GM12891 (cell line): ENCODE measurements around the gene U2AF2.

ENCODE experiments used
- PAX5 ChIP-seq: IDR thresholded peaks from 2 replicates; pipeline ENCODE4 v1.6.1; 2011; ENCODE audit warnings: low read length, moderate library complexity, mild to moderate bottlenecking; ENCODE audit not compliant: insufficient read depth, severe bottlenecking
- POLR2A ChIP-seq: IDR thresholded peaks from 2 replicates; pipeline ENCODE4 v1.6.1; 2011; ENCODE audit warnings: low read depth, low read length, control low read depth
- POLR2AphosphoS5 ChIP-seq: IDR thresholded peaks from 2 replicates; pipeline ENCODE4 v1.6.1; 2011; ENCODE audit warnings: low read depth, low read length, control low read depth
- TAF1 ChIP-seq: IDR thresholded peaks from 2 replicates; pipeline ENCODE4 v1.6.1; 2011; ENCODE audit warnings: low read depth, low read length, control low read depth

DNA sequence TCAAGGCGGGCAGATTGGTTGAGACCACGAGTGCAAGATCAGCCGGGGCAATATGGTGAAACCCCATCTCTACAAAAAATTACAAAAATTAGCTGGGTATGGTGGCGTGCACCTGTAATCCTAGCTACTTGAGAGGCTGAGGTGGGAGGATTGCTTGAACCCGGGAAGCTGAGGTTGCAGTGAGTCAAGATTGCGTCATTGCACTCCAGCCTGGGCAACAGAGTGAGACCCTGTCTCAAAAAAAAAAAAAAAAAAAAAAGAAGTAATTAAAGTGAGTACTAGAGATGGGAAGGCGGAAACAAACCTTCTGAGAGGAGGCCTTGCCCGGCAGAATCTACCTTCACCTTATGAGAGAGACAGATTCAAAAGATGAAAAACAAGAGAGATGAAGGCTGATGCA is 68.7 kb downstream of the U2AF2 start:
- TF ChIP-seq PAX5 (no peak), TAF1 (no peak), POLR2A (no peak), POLR2AphosphoS5 (no peak)
